HUDEP-2 (cell line): ENCODE data around the gene TREML4.
"Not testable (repeated sequence)": the region's sequence is repeated elsewhere in the genome, so short reads cannot be mapped to it uniquely, and the experiment has no call there.

Experiments used
- DNase-seq, 76 experiments: peaks; one replicate each; lab custom pipeline; 2025; ENCODE audit not compliant: unreplicated experiment in 76 of 76; lab: John Stamatoyannopoulos, UW

TREML4 gene

GRCh38 chr6:41201764-41202173 lies 26.4 kb upstream of the TREML4 start:
- peak in 2 of 76 experiments; percentile 3 to 35 for DNase-seq

GRCh38 chr6:41204156-41204555 lies 24.0 kb upstream of the TREML4 start:
- DNase-seq = no peak

- no peak for DNase-seq
Observed at GRCh38 chr6:41208439-41209106, 19.6 kb upstream of the TREML4 start.

- no peak for DNase-seq
Observed at GRCh38 chr6:41209547-41210320, 18.4 kb upstream of the TREML4 start.

GRCh38 chr6:41214559-41215238 lies 13.4 kb upstream of the TREML4 start:
- DNase-seq = no peak

GRCh38 chr6:41215777-41216176 lies 12.4 kb upstream of the TREML4 start:
- DNase-seq = no peak

- no peak for DNase-seq
Observed at GRCh38 chr6:41216616-41217015, 11.5 kb upstream of the TREML4 start.

GRCh38 chr6:41222045-41222444 lies 6.1 kb upstream of the TREML4 start:
- no peak for DNase-seq

GRCh38 chr6:41222513-41222912 lies 5.6 kb upstream of the TREML4 start:
- DNase-seq = no peak

- no peak for DNase-seq
Observed at GRCh38 chr6:41224800-41225199, 3.3 kb upstream of the TREML4 start.

GRCh38 chr6:41226752-41227151 lies 1.4 kb upstream of the TREML4 start:
- no peak for DNase-seq

GRCh38 chr6:41228616-41229015 lies 467 bp downstream of the TREML4 start:
- DNase-seq = peak in 1 of 76 experiments; percentile 4

- DNase-seq = no peak
Observed at GRCh38 chr6:41229721-41230120, 1.6 kb downstream of the TREML4 start.

GRCh38 chr6:41231246-41231645 lies 3.1 kb downstream of the TREML4 start:
- no peak for DNase-seq

GRCh38 chr6:41232667-41233066 lies 4.5 kb downstream of the TREML4 start:
- DNase-seq = no peak

GRCh38 chr6:41236276-41236675 lies 8.1 kb downstream of the TREML4 start:
- no peak for DNase-seq

GRCh38 chr6:41237128-41237527 lies 9.0 kb downstream of the TREML4 start:
- no peak for DNase-seq

- no peak for DNase-seq
Observed at GRCh38 chr6:41239467-41240159, 11.5 kb downstream of the TREML4 start.

- not testable (repeated sequence) for DNase-seq
Observed at GRCh38 chr6:41246529-41246928, 18.4 kb downstream of the TREML4 start.

GRCh38 chr6:41247288-41247865 lies 19.2 kb downstream of the TREML4 start:
- no peak for DNase-seq
